Aorta (tissue), 4 donors: Measurements from ENCODE around the gene GPR132. TPM values are rescaled to one million over a fixed set of nuclear protein-coding genes. Genes with fewer than 3 reads are reported as not detected.

Source experiments
- polyA plus RNA-seq, 2 donors: library from polyadenylated mRNA; stranded (reverse); fragments of 200-250 nt; gene quantifications; one replicate each; pipeline ENCODE4 v1.2.3, GENCODE V29; 2013
- total RNA-seq, 2 donors: library from RNA; stranded (reverse); fragmentation: NEBNext Ultra II Directional; extraction: Animal tissue kit (Norgen Biotek cat#: 25700); gene quantifications; one replicate each; pipeline ENCODE4 v1.2.1, GENCODE V29; 2021
- donor health status: healthy with polysubstance abuse.
- donor health status: Bipolar disorder and iron deficiency.
- donor health status: DM: no; HTN: no; CAD: no.
- donor health status: DM: yes; HTN: yes; CAD: no.

GPR132 gene
- total and polyA plus RNA-seq, 4 donors: 1.0 to 5.0 (median 2.9) TPM; not detected in 1

Other genes with a start within 250 kb of the GPR132 start
- gene CEP170B, start 200.2 kb downstream of the GPR132 start, total RNA-seq: 10 to 100 TPM; 30.0 to 36.2 TPM
- gene CEP170B, start 200.2 kb downstream of the GPR132 start, polyA plus RNA-seq: 10 to 100 TPM in 1 of 2 donors, 1 to 10 TPM in 1; 6.4 to 16.2 TPM
- gene PLD4, start 140.6 kb downstream of the GPR132 start, total RNA-seq: 1 to 10 TPM in 1 of 2 donors, under 1 TPM in 1; 0.62 to 1.7 TPM
- under 1 TPM in 1 of 2 donors, not detected in 1; 0.38 TPM for gene PLD4, start 140.6 kb downstream of the GPR132 start, polyA plus RNA-seq
- 10 to 100 TPM; 25.5 to 61.3 TPM for gene AHNAK2, start 87.1 kb downstream of the GPR132 start, total RNA-seq
- gene AHNAK2, start 87.1 kb downstream of the GPR132 start, polyA plus RNA-seq: 10 to 100 TPM in 1 of 2 donors, 1 to 10 TPM in 1; 4.6 to 10.6 TPM
- 1 to 10 TPM; 2.6 to 5.1 TPM for gene CLBA1, start 79.6 kb downstream of the GPR132 start, total RNA-seq
- gene CLBA1, start 79.6 kb downstream of the GPR132 start, polyA plus RNA-seq: 10 to 100 TPM in 1 of 2 donors, 1 to 10 TPM in 1; 1.8 to 10.2 TPM
- gene CDCA4, start 44.3 kb downstream of the GPR132 start, total RNA-seq: 1 to 10 TPM; 4.1 to 5.9 TPM
- gene CDCA4, start 44.3 kb downstream of the GPR132 start, polyA plus RNA-seq: 1 to 10 TPM; 3.0 to 3.7 TPM
- 10 to 100 TPM; 15.0 to 32.1 TPM for gene JAG2, start 103.3 kb upstream of the GPR132 start, total RNA-seq
- 1 to 10 TPM in 1 of 2 donors, under 1 TPM in 1; 0.13 to 1.1 TPM for gene JAG2, start 103.3 kb upstream of the GPR132 start, polyA plus RNA-seq
- 10 to 100 TPM; 13.3 to 29.9 TPM for gene NUDT14, start 115.9 kb upstream of the GPR132 start, total RNA-seq
- 10 to 100 TPM in 1 of 2 donors, 1 to 10 TPM in 1; 6.1 to 10.0 TPM for gene NUDT14, start 115.9 kb upstream of the GPR132 start, polyA plus RNA-seq
- 10 to 100 TPM; 39.1 to 40.4 TPM for gene BTBD6, start 183.1 kb upstream of the GPR132 start, total RNA-seq
- gene BTBD6, start 183.1 kb upstream of the GPR132 start, polyA plus RNA-seq: 10 to 100 TPM; 45.2 to 99.4 TPM
- 10 to 100 TPM; 25.2 to 44.3 TPM for gene BRF1, start 235.6 kb upstream of the GPR132 start, total RNA-seq
- 10 to 100 TPM in 1 of 2 donors, 1 to 10 TPM in 1; 7.1 to 34.1 TPM for gene BRF1, start 235.6 kb upstream of the GPR132 start, polyA plus RNA-seq
- 10 to 100 TPM; 71.3 to 98.5 TPM for gene PACS2, start 249.3 kb upstream of the GPR132 start, total RNA-seq
- gene PACS2, start 249.3 kb upstream of the GPR132 start, polyA plus RNA-seq: 100 to 1,000 TPM in 1 of 2 donors, 10 to 100 TPM in 1; 17.2 to 140 TPM